GM18502 (cell line): Measurements from ENCODE around the gene CSMD2.

Source experiments
- ATAC-seq: cut with Tn5 transposase; IDR thresholded peaks from one replicate; pipeline ENCODE4 v1.9.1; 2021; ENCODE audit warnings: mild to moderate bottlenecking; ENCODE audit not compliant: unreplicated experiment, poor library complexity

Gene CSMD2

DNA sequence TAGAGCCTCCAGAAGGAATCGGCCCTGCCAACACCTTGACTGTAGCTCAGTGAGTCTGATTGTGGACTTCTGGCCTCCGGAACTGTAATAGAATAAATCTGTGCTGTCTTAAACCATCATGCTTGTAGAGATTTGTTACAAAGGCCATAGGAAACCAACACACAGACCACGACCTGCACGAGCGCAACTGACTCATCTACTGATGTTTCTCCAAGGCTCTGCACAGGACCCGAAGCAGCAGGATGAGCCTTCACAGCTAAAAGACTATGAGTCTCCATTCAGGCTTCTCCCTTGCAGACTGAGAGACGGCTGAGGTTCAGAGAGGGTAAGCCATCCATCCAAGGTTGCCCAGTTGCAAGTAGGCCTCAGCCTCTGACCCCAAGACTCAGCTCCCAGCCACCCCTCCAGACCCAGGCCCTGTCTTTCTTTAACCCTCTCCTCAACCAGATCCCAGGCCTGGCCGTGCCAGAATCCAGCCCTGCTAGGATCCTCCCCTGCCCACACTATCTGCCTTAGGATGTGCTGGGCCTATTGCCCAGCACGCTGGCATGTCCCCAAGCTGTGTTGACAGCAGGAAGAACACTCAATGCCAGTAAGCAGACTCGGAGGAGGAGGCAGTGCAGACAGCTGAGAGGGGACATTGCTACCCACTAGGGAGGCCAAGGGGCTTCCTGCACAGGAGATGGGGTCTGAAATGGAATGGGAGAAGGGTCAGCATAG, 192.2 kb downstream of the CSMD2 start:
- ATAC-seq: no peak

DNA sequence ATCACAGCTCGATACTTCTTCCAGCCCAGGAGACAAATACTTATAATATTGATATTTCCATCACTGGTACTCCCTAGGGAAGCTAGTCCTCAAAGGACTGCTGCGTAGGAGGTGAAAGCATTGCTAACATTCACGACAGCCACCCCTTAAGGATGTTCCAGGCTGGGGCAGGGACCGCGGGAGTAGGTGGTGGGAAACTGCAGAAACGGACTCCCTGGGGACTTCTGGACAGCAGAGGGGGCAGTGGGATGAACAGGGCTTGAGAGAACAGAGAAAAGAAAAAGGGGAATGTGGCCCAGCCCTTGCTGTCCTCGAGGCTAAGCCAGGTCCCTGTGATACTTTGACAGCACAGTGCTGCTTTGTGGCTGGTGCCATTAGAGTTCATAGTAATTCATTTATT, 193.1 kb downstream of the CSMD2 start:
- no peak for ATAC-seq

DNA sequence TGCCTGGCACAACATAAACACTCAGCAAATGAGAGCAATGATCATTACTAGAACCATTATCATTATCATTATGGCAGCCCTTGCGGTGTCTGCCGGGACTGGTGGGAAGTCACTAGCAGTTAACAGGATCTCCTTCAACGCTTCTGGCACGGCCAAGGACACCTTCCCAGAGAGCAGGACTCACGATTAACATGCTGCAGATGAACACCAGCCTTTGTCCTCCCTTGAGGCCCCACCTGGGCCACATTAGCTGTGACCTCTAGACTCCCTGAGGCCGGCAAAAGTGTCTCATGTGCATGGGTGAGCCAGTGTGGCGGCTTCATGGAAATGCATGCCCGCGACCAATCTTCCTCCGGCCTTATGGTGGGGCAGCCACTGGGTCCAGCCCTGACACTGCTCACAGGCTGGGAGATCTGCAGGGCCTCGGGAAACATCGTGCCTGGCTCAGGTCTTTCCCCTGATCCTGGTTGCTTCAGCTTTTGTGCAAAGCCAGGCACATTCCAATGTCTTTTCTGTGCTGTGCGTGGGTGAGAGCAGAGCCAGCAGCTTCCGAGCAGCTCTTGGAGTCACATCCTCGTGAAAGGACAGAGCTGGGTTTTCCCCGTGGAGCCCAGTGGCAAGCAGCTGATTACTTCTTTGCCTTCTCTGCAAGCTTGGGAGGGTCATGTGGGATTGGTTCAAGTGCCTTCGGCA, 193.9 kb downstream of the CSMD2 start:
- no peak for ATAC-seq

DNA sequence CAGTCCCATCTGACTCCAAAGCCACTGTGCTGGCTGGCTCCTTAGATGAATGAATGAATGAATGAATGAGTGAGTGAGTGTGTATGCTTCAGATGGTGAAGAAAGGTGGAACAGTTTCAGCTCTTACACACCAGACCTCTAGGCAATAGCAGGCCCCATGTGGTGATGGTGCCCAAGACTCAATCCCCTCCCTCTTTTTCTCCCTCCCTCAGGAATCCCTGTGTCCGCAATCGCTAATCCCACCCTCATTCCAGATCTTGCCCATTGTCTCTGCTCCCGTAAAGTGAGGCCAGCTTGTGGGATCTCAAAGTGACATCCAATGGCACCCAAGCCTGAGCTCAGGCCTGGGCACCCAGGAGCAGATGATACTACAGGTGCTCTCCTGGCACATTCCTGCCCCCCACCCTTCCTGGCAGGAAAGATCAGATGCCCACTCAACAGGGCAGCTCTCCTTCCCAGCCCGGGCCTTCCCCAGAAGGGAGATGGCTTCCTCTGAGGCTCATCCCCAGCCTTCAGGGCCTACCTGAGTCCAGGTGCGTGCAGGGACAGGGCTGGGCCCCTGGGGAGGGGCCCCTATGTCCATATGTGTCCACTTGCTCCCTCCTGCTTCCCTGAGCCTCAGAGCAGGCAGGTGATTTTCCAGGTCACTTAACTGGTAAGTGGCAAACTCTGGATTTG, 194.7 kb downstream of the CSMD2 start:
- ATAC-seq: no peak

DNA sequence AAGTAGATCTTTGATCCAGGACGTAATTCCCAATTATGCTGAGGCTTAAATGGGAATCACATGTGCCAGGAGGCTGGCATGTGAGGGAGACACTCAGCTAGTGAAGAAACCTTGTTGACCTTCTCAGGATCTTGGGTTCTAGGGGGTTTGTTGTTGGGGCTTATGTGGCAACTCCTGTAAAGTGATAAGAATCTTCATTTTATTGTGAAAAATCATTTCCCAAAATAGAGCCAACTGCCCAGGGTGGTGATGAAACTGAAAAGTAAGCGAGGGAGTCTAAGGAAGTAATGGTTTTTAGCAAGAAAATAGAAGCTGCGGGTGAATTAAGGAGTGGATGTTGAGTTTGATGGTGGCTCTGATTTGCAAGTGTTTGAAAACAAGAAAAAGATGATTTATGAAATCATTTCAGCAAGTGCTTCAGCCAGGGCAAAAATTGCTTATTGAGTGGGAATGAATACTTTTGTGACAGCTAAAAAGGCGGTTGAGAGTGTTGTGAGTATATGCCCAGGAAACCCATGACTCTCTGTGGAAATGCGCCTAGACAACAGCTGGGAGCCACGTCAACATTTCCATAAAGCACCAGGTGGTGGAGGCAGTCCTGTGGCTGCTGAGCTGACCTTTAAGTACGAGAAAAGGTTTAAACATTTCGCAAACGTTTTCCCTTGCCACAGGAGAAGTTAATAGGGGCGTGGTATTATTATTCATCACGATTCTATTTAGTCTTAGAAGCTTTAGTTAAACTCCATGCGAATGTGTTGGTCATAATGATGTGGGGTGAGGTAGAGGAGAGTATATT, 198.5 kb downstream of the CSMD2 start:
- no peak for ATAC-seq

DNA sequence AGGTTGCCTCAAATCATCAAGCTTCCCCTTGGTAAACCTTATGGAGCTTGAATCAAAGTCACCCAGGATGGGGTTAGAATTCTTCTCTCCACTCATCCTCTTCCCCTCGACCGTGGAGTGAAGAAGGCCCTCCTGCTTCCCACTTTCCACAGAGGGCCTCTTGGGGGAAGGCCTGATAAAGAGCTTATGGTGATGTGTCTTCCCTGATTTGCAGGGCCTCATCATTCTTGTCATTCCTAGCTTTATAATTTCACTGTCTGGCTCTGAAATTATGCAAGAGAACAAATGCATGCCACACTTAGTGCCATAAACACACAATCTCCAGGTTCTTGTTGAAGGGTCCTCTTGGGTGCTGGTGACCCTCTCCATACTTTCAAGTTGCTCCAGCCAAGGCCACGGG, 199.9 kb downstream of the CSMD2 start:
- no peak for ATAC-seq

DNA sequence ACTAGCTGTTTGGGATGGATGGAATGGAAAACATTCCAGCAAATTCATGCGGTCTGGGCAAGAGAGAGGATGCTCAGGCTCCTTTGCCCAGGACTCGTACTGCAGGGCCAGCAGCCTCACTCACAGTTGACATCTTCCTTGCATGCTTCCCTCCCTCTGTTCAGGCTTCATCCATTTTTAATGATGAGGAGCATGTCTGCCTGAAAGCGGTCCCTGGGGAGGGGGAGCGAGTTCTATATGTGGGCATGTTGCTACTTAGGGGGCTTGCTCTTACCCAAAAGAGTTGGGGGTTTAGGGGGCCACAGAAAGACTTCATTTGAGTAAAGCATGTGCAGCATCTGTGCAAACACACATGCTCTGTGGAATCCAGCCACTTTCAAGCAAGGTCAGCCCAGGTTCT, 203.0 kb downstream of the CSMD2 start:
- no peak for ATAC-seq

DNA sequence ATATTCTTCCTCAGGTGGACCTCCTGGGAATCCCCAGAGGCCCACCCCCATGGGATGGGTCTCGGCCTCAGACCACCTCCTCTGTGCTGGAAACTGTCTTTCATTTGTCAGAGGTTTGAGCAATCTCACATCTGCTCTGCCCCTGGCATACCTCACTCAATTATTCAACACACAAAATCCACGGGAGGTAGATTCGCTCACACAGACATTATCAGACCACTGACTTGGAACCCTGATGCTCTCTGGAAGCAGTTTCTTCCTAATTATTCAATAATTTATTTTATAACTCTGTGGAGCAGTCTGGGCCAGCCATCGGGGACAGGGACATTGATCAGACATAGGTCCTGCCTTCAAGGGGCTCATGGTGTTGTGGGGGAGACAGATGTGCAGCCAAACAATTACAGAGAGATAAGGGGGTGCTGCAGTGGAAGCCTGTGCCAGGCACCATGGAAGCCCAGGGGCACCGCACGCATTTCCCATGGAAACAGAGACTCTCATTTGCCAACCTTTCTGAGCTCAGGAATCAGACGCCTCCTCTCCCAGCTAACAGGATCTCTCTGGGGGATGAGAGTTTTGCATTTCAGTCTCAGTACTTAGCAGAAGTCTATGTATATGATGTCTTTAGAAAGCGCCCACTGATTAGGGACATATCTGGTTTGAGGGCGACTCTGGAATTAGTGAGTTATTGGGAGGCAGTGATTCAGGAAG, 204.7 kb downstream of the CSMD2 start:
- no peak for ATAC-seq

DNA sequence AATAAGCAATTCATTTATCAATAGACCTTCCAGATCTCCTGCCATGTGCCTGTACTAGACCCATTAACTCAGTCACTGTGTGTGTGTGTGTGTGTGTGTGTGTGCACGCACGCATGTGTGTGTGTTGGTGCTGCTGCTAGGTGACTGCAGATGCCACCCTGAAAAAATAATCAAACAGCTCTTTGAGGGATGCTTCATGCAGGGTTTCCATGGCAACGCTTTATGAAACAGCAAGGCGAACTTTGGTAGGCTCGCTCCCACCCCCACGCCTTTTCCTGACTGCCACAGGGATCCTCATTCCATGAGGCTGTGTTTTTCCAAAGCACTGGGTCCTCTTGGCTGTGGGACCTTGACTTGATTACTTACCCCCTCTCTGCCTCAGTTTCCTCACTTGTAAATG, 207.2 kb downstream of the CSMD2 start:
- no peak for ATAC-seq

DNA sequence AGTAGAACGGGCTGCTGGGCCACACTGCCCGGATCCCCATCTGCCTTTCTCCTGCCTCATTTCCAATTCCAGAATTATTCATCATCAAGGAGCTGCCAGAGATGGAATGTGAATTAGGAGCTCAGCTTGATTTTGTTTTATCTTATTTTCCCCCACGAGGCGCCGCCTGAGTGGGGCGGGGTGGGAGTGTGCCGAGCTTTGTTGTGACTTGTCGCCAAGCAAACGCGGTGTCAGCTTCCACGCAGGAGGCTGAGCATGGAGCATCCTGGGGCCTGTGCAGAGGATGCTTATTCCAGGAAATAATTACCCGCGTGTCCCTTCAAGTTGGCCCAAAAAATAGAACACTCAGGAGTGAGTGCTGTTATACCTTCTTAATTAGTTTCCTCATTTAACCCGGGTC, 209.9 kb downstream of the CSMD2 start:
- no peak for ATAC-seq

DNA sequence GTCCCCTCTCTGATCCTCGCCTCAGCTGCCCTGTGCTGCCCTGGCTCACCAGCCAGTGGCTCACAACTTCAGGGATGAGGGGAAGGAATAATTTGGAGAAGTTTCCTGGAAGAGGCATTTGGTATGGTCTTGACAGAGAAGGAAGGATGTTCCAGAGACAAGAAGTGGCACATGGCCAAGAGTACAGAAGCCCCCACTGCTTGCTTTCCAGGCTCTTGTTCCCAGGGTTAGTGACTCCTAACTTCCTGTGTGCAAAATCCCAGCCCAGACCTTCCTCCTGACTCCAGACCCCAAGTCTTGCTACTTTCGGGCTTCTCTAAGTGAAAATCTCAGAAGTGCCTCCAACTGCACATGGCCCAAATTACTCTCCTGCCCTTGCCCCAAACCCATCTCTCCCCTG, 215.5 kb downstream of the CSMD2 start:
- no peak for ATAC-seq

DNA sequence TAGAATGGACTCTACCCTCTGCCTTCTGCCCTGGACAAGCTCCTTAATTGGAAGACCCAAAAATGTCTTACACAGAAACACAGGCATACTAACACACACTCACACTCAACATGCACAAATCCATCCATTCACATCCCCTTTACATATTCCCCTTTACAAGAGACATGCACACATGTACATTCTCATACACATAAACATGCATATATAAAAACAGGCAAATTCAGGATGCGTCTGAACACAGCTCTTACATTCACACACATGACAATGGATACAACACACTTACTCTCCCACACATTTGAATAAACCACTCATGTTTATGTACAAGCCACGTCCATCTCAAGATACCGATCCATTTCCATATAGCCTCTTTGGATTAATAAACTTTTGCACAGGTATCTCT, 216.7 kb downstream of the CSMD2 start:
- ATAC-seq: no peak

DNA sequence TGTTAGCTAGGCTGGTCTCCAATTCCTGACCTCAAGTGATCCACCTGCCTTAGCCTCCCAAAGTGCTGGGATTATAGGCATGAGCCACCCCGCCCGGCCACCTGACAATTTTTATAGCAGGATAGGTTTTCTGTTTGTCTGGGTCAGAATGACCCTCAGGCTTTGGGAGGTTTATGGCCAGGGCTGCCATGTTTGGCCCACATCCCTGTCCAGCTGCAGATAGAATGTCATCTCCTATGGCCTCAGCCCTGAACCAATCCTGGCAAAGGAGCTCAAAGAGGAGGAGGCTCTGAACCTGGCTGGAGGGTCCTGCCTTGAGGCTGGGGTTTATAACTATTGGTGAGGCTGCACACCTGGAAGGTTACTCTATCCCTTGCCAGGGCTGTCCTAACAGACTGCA, 218.2 kb downstream of the CSMD2 start:
- ATAC-seq: no peak

DNA sequence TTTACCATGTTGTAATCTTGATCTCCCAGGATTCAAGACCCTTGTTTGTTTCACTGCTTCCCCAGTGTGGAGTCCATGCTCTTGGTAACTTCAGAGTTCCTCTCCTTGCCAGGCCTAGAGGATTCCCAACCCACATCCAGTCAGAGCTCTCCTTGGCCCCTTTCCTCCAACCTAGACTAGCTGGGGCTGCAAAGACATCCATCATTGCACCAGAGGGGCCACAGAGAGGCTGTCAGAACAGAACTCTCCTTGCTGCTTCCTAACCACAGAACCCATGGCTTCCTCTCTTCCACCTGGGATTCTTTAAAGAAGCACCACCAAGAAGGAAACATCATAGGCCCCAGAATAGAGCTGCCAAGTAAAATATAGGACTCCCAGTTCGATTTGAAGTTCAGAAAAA, 220.2 kb downstream of the CSMD2 start:
- ATAC-seq: no peak

DNA sequence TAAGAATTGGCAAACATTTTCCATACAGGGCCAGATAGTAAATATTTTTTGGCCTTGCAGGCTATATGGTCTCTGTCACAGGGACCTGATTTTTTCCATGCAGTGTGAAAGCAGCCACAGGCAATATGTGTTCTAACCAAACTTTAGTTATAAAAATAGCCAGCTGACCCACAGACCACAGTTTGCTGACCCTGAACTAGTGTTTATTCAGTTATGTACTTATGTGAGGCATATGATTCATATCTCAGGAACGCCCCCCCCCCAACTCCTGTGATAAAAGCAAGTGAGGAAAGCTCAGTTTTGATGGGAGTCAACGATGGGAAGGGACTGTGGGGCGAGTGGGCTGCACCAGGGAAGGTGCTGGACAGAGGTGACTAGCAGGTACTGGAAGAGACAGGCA, 221.1 kb downstream of the CSMD2 start:
- ATAC-seq: no peak

DNA sequence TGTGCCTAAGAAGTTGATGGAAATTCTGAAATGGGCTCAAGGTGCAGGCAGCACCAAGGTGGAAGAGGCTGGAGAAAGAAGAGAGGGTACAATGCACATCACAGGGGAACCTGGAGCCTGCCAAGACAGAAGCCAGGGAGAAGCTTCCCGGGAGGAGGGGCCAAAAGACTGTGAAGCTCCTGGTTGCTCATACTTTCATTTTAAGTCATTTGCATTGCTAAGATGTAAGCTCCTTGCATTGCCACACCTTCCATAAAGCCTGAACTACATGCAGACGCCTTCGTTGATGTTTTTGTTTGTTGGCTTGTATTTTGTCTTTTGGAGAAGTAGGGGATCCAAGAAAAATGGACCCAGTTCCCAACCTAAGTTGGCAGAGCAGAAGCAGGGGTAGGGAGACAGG, 232.2 kb downstream of the CSMD2 start:
- no peak for ATAC-seq

DNA sequence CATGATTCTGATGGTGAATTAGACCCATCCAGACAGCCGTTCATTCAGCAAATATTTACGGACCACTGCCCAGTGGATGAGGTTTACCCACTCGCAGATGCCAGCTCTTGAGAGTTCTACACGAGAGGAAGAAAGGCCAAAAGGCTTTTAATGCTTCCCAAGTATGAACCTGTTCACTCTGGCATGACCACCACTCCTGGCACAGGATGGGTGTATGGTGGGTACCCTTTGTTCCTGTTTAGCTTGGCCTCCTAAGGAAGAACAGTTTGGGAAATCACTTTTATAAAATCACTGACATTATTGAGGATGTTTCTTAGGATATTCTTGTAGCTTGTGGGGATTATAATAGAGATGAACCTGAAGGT, 233.9 kb downstream of the CSMD2 start:
- no peak for ATAC-seq

DNA sequence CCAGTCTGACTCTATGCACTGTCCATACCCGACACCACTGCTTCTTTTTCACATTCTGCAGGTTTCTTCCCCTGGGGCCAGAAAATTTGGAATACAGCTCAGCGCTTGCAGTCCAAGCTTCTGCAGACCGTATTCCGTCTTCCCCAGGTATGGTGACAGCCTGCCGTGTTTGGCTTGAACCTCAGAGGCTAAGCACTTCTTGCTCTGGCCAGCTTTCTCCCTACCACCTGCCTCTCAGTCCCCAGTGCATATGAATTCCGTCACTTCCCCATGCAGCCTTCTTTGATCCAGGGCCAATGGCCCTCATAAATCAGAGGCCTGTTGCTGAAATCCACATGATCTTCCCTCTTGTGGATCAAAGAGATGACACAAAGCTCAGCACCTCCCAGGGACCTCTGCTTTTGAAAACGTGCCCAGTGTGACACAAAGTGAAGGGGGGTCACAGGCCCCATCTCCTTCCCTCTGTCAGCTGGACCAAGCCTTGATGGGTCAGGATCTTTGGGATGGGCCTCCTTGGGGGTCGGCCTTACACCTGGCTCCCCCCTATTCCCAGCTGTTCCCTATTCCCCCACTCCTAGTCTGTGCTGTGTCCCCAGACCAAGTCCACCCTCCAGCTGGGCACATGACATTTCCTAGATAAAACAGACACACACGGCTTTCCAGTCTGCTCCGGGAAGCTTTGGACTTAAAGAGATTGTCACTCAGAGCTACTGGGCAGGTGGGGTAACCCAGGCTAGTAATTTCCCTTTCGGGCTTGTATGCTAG, 234.5 kb downstream of the CSMD2 start:
- no peak for ATAC-seq

DNA sequence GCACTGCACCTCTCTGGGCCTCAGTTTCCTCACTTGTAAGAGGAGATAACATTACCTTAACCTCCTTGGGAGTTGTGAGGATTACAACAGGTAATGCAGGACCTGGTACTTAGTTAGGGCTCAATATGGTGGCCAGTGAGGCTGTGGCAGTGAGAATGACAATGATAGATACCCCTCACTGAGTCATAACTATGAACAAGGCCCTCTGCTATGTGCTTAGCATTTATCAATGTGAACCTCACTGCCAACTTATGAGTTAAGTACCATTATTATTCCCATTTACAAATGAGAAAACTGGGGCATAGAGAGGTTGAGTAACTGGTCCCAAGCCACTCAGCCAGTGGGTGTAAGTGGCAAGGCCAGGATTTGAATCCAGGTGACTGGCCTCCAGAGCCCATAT, 236.8 kb downstream of the CSMD2 start:
- ATAC-seq: no peak

DNA sequence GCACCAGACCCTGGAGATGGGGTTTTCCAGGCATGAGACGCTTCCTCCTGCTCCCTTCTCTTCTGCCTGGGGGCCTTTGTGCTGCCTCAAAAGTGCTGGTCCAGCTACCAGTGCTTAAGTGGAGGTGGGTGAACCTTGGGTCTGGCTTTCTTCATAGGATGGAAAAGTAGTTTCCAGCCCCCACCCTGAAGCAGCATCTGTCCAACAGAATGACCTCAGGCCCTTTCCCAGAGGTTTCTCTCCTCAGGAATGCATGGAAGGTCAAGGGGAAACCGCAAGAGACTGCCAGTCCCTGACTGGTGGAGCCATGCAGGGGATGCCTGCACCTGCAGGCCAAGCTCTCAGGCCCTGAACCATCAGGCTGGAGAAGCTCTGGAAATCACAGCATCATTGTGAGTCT, 237.3 kb downstream of the CSMD2 start:
- no peak for ATAC-seq
